ENCODE data around the gene LIG1. TPM values are rescaled to one million over a fixed set of nuclear protein-coding genes. Genes with fewer than 3 reads are reported as not detected.
"Not testable (repeated sequence)": the region's sequence is repeated elsewhere in the genome, so short reads cannot be mapped to it uniquely, and the experiment has no call there.

LIG1 gene
- total RNA-seq, 1 donor from 2014 or later = 17.0 TPM

- H3K27ac Mint-ChIP-seq (ENCODE audit: unreplicated experiment) = no peak overlapping the region
- H3K27me3 Mint-ChIP-seq (ENCODE audit: low read depth) = peaks cover 10% of the 10 kb centered on the region
- no peak for DNase-seq (ENCODE audit: low spot score)
- TF ChIP-seq CTCF (IDR thresholded peaks at IDR 0.05) = no peak
- H3K4me1 Mint-ChIP-seq (ENCODE audit: low read depth) = peaks cover 4% of the 10 kb centered on the region
- no peak overlapping the region for H3K4me3 Mint-ChIP-seq (ENCODE audit: unreplicated experiment)
- peaks cover 19% of the 10 kb centered on the region for H3K9me3 Mint-ChIP-seq (ENCODE audit: low read depth)
- H3K36me3 Mint-ChIP-seq (ENCODE audit: low read depth) = peaks cover 12% of the 10 kb centered on the region
These were observed 79.8 kb downstream of the LIG1 start for GRCh38 chr19:48090281-48090802.

DNA sequence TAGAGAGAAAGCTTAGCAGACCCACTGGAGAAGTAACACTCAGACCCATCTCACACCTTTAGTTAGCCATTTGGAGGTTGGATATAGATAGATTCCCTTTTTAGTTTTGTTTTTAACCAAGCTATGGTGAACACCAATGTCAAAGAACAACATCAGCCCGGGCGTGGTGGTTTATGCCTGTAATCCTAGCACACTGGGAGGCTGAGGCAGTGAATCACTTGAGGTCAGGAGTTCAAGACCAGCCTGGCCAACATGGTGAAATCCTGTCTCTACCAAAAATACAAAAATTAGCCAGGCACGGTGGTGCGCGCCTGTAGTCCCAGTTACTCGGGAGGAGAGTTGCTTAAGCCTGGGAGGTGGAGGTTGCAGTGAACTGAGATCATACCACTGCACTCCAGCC, 81.2 kb downstream of the LIG1 start:
- not testable (repeated sequence) for H3K4me3 Mint-ChIP-seq (ENCODE audit: unreplicated experiment); H3K4me1 Mint-ChIP-seq (ENCODE audit: low read depth); DNase-seq (ENCODE audit: low spot score); H3K27ac Mint-ChIP-seq (ENCODE audit: unreplicated experiment); H3K36me3 Mint-ChIP-seq (ENCODE audit: low read depth)
- Mint-ChIP-seq H3K9me3 (ENCODE audit: low read depth) (peaks cover 11% of the 10 kb centered on the region), H3K27me3 (ENCODE audit: low read depth) (peaks cover 11% of the 10 kb centered on the region)

DNA sequence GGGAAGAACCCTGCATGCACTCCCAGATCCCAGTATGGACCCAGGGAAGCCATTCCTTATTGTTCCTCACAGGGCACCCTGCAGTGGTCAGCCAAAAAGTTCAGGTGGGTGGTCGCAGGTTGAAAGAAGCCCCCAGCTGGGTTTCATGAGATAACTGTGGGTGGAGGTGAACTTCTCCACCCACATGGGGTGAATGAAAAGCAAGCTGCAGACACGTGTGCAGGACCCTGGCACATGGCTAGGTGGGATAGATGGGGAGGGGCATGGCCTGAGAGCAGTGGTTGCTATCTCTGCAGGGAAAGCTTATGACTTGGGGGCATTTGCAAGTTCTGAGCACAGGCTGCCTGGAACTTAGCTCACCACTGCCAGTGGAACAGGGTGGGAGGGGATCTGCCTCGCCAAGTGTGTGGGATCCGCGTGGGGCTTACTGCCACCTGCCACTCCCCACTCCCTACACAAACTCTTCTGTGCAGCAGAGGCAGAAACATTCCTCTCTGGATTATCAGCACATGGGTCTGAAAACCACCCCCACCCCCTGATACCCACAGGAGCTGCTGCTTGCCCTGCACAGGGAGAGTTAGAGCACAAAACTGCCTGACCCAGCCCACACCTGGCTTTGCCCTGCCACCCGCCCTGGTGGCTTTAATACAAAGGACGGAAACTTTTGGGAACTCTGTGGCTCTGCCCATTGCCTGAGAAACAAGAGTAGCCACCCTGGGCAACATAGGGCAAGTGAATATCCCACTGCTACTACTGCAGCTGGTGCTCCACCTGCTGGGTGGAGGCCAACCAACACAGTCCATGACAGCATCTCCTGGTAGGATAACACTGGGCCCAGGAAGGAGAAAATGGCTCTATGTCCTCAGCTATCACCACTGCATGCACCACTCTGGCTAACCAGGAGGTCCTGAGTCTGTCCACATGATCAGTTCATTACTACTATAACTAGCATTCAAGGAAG, 84.0 kb downstream of the LIG1 start:
- peaks cover 3% of the 10 kb centered on the region for H3K9me3 Mint-ChIP-seq (ENCODE audit: low read depth)
- H3K27me3 Mint-ChIP-seq (ENCODE audit: low read depth) = peaks cover 10% of the 10 kb centered on the region
- no peak overlapping the region for H3K27ac Mint-ChIP-seq (ENCODE audit: unreplicated experiment)
- peaks cover 2% of the 10 kb centered on the region for H3K36me3 Mint-ChIP-seq (ENCODE audit: low read depth)
- H3K4me1 Mint-ChIP-seq (ENCODE audit: low read depth) = peaks cover under 1% of the 10 kb centered on the region
- TF ChIP-seq CTCF (IDR thresholded peaks at IDR 0.05) = peak; percentile 23
- no peak for DNase-seq (ENCODE audit: low spot score)
- no peak overlapping the region for H3K4me3 Mint-ChIP-seq (ENCODE audit: unreplicated experiment)

DNA sequence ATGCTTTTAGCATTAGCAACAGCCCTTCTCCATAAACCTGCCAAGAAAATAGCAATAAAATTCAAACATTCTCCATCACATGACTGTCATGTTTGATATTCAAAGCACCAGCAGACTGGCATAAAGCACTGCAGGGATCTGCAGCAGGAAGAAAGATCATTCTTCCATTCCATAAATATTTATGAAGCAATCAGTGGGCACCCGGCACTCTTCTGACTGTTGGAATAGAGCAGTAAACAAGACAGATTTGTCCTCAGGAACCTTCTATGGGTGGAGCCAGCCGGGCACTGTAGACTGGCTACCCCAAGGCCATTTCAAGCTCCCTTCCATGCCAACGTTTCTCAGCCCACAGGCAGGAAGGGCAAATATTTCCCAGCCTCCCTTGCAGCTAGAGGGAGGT, 85.1 kb downstream of the LIG1 start:
- peaks cover 3% of the 10 kb centered on the region for H3K9me3 Mint-ChIP-seq (ENCODE audit: low read depth)
- H3K27ac Mint-ChIP-seq (ENCODE audit: unreplicated experiment) = no peak overlapping the region
- peaks cover 10% of the 10 kb centered on the region for H3K27me3 Mint-ChIP-seq (ENCODE audit: low read depth)
- H3K4me1 Mint-ChIP-seq (ENCODE audit: low read depth) = no peaks in the 10 kb centered on the region
- TF ChIP-seq CTCF (IDR thresholded peaks at IDR 0.05) = no peak
- peaks cover 2% of the 10 kb centered on the region for H3K36me3 Mint-ChIP-seq (ENCODE audit: low read depth)
- DNase-seq (ENCODE audit: low spot score) = no peak
- H3K4me3 Mint-ChIP-seq (ENCODE audit: unreplicated experiment) = no peak overlapping the region

- H3K4me1 Mint-ChIP-seq (ENCODE audit: low read depth) = no peaks in the 10 kb centered on the region
- no peak for TF ChIP-seq CTCF (IDR thresholded peaks at IDR 0.05)
- H3K36me3 Mint-ChIP-seq (ENCODE audit: low read depth) = peaks cover 2% of the 10 kb centered on the region
- peaks cover 9% of the 10 kb centered on the region for H3K27me3 Mint-ChIP-seq (ENCODE audit: low read depth)
- no peak overlapping the region for H3K4me3 Mint-ChIP-seq (ENCODE audit: unreplicated experiment)
- H3K9me3 Mint-ChIP-seq (ENCODE audit: low read depth) = peaks cover 5% of the 10 kb centered on the region
- no peak overlapping the region for H3K27ac Mint-ChIP-seq (ENCODE audit: unreplicated experiment)
- no peak for DNase-seq (ENCODE audit: low spot score)
These were observed 89.0 kb downstream of the LIG1 start for GRCh38 chr19:48081106-48081505.

DNA sequence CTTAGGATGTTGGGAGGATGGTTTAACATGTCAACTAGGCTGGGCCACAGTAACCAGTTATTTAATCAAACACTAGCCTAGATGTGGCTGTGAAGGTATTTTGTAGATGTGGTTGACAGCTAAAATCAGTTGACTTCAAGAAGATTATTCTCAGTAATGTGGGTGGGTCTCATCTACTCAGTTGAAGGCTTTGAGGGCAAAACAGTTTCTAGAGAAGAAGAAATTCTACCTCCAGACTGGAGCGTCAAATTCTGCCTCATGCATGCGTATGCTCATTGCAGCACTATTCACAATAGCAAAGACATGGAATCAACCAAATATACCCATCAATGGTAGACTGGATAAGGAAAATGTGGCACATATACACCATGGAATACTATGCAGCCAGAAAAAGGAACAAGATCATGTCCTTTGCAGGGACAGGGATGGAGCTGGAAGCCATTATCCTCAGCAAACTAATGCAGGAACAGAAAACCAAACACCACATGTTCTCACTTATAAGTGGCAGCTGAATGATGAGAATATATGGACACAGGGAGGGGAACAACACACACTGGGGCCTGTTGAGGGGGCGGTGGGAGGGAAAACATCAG, 99.9 kb downstream of the LIG1 start:
- not testable (repeated sequence) for H3K36me3 Mint-ChIP-seq (ENCODE audit: low read depth); DNase-seq (ENCODE audit: low spot score); H3K9me3 Mint-ChIP-seq (ENCODE audit: low read depth); H3K4me3 Mint-ChIP-seq (ENCODE audit: unreplicated experiment); H3K4me1 Mint-ChIP-seq (ENCODE audit: low read depth); H3K27ac Mint-ChIP-seq (ENCODE audit: unreplicated experiment); H3K27me3 Mint-ChIP-seq (ENCODE audit: low read depth)
